GM21447 (cell line): ENCODE measurements around the gene CHN2.

Experiments
- ATAC-seq: cut with Tn5 transposase; IDR thresholded peaks from one replicate; pipeline ENCODE4 v1.9.1; 2021; ENCODE audit not compliant: unreplicated experiment

CHN2 gene

DNA sequence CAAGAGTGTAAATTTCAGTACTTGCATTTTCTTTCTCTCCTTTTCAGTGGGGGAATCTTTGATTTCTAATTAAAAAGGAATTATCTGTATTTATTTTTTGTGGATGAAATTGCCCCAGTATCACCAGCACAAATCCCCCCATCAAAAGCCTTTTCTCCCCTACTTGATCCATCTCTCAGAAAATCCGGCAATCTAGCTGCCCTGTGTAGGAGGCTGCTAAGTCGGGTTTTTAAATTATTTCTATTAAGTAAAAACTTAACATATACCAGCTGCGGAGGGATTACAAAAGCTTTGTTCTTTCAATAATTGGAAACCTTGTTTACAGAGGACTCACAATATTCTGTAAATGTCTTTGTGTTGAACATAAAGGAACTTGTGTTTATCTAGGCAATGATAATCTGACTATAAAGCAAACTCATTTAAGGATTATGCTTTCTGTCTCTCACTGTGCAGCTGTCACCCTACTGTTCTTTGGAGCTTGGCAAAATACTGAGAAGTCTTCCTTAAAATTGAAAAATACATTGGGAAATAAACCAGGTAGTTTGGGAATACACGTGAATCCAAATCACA, 191.7 kb downstream of the CHN2 start:
- ATAC-seq: no peak

DNA sequence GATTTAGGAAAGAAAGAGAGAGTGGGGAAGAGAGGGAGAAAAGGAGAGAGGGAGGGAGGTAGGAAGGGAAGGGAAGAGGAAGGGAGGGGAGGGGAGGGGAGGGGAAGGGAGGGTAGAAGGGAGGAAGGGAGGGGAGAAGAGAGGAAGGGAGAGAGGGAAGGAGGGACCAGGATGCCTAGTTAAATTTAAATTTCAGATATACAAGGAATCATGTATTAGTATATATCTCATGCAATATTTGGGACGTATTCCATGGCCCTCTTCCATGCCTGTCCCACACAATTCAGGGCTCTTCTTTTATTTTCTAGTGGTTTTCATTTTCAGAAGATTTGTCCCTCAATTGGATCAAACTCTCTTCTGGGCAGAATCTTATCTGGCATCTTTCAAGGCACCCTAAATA, 196.7 kb downstream of the CHN2 start:
- no peak for ATAC-seq

DNA sequence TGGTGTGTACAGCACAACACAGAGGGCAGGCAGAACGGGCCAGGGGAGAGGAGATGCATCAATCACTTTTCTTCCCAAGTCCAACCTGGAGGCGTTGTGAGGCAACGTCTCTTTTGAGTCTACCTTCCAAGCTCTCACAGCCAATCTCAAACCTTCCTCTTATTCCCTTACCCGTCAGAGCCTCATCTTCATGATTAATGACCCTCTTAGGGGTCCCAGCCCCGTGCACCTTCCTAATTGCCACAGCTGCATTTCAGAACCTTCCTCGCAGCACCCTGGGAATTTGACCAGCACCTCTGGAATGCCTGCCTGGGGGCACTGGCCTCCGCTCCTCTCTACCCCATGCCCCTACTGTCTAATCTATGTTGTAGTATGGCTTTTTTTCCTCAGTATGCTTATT, 199.7 kb downstream of the CHN2 start:
- ATAC-seq: no peak

DNA sequence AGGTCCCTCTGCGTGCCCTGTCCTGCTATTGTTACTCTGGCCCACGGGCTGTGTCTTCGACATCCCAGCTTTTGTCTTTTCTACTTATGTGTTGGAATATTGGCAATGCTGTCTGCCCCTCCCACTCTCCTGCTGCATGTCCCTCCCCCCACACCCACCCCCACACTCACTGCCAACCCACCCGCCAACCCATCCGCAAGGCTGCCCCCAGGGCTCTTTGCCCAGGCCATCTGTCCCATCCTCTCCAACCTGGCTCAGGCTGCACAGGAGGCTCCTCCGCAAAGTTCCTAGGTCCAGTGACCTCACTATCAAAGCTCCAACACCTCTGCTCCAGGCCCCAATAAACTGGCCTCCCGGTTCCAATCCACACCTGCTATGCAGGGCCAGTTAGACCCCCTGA, 202.0 kb downstream of the CHN2 start:
- no peak for ATAC-seq

DNA sequence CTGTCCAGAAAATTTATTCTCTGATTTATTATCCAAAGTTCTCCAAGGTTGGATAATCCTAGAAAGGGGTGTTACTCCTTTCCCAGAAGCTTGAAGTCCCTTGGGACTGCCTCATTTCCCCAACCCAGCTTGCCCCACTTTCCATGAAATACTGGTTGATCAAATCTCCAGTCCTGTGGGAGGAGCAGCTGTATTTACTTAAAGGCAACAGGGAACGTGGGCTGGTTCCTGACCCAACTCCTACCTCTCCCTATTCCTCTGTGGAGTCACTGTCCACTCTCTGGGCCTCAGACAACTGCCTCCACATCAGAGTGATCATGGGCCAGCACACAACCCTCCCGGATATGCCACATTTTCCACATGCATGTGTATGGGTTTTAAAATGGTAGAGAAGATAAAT, 202.8 kb downstream of the CHN2 start:
- no peak for ATAC-seq

DNA sequence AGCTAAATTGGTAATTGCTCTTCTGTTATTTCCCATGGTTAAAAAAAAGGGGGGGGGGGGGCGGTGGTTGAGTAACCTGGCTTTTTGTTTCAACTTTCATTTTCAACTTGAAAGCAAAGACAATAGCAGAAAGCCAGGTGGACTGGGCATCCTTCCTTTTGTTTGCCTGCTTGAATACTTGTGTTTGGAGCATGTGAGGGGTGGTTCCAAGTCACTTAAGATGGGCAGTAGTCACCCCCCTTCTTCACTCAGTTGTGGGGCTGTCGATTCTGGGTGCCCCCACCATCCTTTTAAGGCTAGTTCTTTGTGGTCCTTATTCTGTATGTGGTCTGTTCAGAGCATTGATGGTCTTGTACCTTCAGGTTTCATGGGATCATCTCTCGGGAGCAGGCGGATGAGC, 203.4 kb downstream of the CHN2 start:
- ATAC-seq: no peak

DNA sequence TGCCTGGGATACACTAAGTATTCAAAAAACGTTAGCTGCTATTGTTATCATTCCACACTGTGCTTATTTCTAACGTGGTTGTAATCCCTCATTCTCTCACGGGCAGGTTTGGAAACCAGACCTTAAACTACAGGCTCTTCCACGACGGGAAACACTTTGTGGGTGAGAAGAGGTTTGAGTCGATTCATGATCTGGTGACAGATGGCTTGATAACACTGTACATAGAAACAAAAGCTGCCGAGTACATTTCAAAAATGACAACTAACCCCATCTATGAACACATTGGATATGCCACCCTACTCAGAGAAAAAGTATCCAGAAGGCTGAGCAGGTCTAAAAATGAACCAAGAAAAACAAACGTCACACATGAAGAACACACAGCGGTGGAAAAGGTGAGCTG, 205.9 kb downstream of the CHN2 start:
- ATAC-seq: no peak

DNA sequence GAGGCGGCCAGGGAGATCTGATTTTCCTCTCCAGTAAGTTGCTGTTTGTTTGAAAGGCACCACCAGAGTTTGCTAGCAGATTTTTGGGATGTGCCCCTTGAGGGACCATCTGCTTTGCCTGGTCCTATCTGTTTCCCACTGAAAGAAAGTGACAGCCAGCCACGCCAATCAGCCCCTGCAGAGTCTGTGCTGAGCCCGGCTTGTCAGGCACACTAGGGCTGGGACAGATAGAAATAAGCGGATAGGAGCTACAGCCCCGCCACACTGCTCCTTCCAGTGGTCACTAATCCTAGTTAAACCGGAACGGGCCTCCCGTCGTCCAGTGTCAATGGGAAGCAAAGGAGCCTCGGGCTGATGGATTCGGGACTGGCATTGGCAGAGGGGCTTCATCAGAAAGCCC, 207.2 kb downstream of the CHN2 start:
- ATAC-seq: no peak

DNA sequence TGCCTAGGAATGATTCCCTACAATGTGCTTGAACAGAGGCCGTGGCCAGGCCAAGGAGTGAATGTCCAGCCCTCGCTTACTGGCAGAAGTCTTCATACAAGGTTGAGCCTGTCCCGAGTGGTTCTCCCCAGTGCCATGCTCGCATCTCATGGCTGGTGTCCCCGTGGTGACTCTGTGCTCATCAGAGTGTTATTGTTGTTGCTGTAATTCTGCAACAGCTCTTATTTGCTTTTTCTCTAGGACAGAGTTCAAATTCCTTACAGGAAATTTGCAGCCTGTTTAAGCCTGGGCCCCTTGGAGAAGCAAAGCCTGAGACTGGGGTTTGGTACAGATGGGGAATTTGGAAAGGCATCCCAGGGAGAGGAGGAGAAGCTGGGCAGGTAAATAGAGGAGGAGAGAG, 211.3 kb downstream of the CHN2 start:
- ATAC-seq: no peak

DNA sequence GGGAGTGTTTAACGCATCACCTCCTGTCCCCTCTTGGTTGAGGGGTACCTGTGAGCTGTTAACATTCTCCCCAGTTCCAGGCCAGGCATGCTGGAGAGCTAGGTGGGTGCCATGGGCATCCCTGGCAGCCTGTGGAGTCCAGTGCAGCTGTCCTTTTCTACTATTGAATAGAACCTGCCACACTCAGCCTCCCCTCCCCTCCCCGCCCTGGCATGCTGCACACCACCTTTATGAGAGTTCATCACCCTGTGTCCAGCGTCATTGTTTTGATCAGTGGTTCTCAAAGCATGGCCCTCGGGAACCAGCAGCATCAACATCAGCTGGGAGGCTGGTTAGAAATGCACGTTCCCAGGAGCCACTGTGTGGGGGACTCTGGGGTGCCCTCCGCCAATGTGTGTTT, 211.8 kb downstream of the CHN2 start:
- ATAC-seq: no peak

DNA sequence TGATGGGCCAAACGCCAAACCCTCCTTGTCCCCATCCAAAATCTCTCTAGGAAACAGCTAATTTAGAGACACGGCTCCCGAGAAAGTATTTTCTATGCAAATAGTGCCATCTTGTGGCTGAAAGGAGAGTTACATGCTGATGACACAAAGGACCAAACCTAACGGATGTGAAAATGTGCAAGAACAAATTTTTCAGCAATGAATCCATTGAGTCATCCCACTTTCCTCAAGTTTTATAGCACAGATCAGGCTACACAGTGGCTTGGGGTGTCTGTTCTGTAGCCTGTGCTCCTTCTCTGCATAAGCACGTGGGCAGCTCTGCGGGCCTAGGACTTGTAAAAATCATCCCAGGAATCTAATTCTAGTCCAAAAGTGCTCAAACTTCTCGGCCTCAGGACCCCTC, 214.3 kb downstream of the CHN2 start:
- peak; percentile 66 for ATAC-seq

DNA sequence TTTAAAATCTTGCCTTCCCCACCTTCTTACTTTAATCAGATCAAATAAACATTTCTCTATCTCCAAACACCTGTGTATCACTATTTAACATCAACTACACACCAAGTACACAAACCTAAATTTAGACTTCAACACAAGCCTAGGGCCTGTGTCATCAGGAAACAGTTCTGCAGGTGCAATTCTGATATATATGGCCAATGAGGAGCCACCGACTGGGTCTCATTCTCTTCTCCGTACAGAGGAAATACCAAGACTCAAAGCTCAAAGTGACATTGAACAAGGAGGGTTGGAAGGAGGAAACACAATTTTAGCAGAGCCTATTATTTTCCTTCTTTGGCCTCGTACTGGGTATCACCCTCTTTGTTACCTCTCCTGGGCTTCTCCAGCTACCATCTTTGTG, 216.4 kb downstream of the CHN2 start:
- no peak for ATAC-seq

DNA sequence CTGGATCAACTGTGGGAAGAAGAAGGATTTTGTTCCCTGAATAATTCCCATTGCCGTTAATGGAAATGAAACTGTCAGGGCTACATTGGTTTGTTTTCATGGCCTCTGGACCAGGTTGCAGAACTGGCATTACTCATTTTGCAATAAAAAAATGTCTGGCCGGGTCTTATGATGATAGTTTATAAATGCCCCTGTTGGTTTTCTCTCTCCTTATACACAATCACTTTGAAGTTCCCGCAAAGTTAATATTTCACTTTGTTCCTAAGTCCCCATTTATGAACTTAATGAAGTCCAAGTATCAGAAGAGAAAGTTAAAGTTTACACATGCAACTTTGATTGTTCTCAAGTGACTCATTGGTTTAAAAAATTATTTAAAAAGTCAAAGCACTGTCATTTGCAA, 218.3 kb downstream of the CHN2 start:
- no peak for ATAC-seq

DNA sequence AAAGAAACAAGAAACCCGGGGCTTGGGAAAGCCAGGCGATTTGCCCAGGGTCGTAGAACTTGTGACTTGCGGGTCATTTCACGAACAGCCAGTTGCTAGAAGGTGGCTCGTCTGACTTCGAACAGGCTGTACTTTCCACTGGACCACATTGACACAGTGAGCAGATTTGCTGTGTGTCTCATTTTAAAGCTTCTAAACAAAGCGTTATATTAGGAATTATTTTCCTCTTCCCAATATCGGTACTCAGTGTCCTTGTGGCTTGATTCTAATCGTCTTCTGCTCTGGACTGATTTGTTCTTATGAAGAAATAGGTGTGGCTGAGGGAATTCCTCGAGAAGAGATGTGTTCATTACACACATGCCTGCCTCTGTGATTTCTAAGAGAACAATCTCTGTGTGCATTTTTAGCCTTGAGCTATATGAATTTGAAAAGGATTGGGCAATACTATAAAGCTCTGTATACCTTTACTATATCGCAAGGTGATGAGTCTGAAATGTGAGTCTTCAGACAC, 219.1 kb downstream of the CHN2 start:
- no peak for ATAC-seq

DNA sequence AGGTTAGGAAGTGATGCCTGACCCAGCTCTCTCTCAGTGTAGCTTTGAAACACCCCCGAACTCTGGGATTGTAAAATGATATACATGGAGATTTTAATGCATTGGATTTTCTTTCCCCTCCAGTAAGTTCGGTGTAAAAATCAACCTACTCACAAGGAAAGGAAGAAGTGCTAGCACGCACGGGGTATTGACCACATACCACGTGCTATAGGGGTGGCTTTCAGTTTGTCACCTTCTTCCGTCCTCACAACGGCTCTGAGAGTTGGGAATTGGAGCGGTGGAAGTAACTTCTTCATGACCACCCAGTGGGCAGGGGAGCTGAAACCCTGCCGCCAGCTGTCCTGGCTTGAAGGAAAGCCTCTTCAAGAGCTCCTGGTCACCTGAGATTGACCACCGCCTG, 219.6 kb downstream of the CHN2 start:
- no peak for ATAC-seq

DNA sequence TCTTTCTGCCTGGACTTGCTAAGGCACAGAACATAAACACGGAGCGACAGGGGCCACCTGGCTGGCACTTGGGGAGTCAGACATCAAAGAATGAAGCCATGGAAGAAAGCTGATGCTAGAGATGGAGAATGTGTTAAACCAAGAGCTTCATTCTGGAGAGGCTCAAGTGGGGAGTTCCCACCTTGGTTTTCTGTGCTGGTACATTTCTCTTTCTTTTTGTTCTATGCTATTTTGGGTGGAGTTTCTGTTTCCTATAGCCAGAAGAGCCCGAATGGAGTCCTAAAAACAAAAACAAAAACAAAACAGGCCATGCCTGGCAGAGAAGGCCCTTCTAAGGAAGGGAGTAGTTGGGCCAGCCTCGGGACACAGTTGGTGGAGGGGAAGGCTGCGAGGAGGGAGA, 220.6 kb downstream of the CHN2 start:
- ATAC-seq: no peak

DNA sequence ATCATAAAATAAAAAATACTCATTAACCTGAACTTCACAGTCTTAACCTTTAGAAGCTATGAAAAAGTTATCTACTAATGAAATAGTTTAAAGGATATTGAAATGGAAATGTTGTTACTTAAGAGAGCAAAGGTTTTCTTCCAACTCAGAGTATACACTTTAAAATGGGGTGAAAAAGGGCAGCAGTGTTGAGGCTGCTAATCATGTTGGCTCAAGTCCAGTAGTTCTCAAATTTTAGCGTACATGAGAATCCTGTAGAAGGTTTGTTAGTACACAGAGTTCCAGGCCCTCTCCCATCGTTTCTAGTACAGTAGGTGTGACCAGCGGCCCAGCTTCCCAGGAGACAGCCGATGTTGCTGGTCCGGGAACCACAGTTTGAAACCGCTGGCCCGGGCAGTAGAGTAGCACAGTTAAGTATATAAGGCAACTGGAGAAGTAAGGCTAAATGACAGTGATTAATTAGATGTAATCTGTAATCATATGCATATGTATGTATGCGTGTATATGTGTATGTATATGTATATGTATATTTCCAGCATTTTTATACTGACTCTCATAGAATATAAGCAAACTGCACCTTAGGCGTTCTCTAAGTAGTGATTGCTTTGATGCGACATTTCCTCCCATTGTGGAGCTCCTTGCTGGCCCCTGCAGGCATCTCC, 221.8 kb downstream of the CHN2 start:
- no peak for ATAC-seq

DNA sequence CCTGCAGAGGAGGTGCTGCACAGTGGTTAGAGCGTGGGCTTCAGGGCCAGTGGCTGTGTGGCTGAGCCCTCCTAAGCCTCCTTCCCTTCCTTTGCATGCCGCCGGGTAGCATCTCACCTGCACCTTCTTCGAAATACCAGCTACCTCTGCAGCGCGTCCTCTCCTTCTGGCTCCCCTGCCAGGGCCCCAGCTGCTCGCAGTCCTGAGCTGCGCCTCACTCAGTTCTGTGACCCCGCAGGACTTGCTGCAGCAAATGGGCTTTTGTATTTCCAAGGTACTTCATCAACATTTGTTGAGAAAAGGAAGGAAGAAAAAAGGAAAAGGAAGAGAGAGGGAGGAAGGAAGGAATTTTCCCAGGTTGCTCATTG, 222.3 kb downstream of the CHN2 start:
- no peak for ATAC-seq

DNA sequence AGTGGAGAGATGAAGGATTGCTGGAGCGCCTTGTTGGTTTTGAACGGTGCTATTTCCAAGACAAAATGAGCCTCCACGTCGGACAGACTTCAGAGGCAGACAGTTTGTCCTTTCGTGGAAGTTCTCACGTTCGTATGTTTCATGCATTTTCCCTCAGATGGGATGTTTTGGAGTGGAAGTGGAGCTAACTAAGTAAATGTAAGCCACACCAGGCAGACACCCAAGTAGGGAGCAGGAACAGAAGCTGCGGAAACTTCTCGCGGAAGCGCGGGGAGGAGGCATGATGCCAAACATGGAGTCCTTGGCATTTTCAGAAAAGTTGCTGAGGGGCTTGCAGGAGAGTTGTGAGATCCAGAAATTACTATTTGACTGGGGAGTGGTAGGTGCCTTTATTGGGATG, 223.5 kb downstream of the CHN2 start:
- ATAC-seq: no peak

DNA sequence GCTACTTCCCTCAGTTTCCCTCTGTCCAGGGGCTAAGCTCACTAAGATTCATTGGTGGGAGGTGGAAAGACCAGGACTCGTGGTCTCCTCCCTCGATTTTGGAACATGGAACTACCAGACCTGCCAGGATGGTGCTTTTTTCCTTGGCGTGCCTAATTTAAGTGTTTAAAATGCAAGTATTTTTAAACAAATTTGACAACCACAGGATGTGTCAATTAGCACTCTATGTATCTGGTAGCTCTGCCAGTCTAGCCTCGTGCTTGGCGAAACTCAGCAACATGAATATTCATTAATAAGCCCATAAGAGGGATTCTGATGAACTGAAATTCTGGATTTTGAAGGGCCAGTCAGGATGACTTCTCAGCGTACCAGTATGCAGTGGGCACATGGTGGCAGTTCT, 224.1 kb downstream of the CHN2 start:
- ATAC-seq: no peak

DNA sequence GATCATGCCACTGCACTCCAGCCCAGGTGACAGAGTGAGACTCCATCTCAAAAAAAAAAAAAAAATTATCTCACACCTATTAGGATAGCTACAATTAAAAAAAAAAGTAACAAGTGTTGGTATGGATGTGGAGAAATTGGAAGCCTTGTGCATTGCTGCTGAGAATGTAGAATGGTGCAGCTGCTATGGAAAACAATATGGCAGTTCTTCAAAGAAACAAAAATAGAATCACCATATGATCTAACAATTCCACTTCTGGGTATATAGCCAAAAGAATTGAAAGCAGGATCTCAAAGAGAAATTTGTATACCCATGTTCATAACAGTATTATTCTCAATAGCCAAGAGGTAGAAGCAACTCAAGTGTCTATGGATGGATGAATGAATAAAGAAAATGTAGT, 225.4 kb downstream of the CHN2 start:
- ATAC-seq: no peak

DNA sequence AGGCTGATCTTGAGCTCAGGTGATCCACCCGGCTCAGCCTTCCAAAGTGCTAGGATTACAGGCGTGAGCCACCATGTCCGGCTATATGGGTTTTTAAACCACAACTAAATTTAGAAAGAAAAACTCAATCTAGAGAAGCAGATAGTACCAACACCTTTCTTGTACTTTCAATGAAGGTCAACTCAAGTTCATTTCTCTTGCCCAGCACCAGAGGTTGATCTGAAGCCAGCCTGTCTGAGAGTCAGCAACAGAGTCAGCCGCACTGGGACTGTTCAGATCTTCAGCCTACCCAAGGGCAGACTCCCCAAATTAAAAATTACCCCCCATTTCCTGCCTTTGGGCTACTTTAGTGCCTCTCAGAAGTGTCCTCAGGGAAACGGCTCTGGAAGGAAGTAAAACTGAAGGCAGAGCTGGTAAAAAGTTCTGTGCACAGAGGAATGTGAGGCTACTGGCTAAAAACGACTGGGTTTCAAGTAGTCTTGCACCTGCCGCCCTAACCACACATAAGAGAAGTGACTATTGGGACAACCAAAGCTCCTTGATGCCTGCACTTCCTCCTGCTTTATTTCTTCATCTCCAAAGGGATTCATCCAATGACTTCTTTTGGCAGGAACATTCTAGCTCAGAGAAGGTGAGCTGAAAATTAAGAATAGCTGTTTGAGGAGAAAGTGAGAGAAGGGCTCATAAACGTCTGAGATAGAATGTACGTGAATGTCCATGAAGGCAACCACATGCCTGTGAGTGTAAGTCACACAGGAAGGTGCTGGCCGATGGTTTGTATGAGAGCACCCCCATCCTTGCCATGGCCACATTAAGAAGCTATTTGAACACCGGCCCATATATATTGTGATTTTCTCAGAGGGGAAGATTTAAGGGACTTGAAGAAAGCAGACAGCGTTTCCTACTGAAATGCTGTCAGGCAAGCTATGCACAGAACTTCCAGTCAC, 226.7 kb downstream of the CHN2 start:
- no peak for ATAC-seq
